HG03135 (cell line): ENCODE results near the gene TRIM9.

Experiments
- ATAC-seq: cut with Tn5 transposase; IDR thresholded peaks from one replicate; pipeline ENCODE4 v1.9.1; 2021; ENCODE audit warnings: mild to moderate bottlenecking, moderate library complexity; ENCODE audit not compliant: unreplicated experiment

The TRIM9 gene

GRCh38 chr14:51093371-51094281, 1.3 kb downstream of the TRIM9 start:
- ATAC-seq: no peak

GRCh38 chr14:51092965-51093364, 1.9 kb downstream of the TRIM9 start:
- no peak for ATAC-seq

- no peak for ATAC-seq
These were observed 5.6 kb downstream of the TRIM9 start for GRCh38 chr14:51089278-51089677.

GRCh38 chr14:51087031-51087441, 7.9 kb downstream of the TRIM9 start:
- ATAC-seq: no peak

GRCh38 chr14:51086044-51086443, 8.9 kb downstream of the TRIM9 start:
- no peak for ATAC-seq

GRCh38 chr14:51084962-51085361, 9.9 kb downstream of the TRIM9 start:
- no peak for ATAC-seq

- no peak for ATAC-seq
These were observed 10.4 kb downstream of the TRIM9 start for GRCh38 chr14:51084507-51084906.

GRCh38 chr14:51082349-51082748, 12.6 kb downstream of the TRIM9 start:
- no peak for ATAC-seq

- ATAC-seq: no peak
These were observed 13.2 kb downstream of the TRIM9 start for GRCh38 chr14:51081712-51082111.

GRCh38 chr14:51081209-51081608, 13.7 kb downstream of the TRIM9 start:
- no peak for ATAC-seq

- no peak for ATAC-seq
These were observed 14.3 kb downstream of the TRIM9 start for GRCh38 chr14:51080645-51081044.

- ATAC-seq: no peak
These were observed 15.4 kb downstream of the TRIM9 start for GRCh38 chr14:51079489-51079888.

- no peak for ATAC-seq
These were observed 15.8 kb downstream of the TRIM9 start for GRCh38 chr14:51079085-51079484.

GRCh38 chr14:51074701-51075385, 20.1 kb downstream of the TRIM9 start:
- ATAC-seq: no peak

GRCh38 chr14:51073731-51074130, 21.2 kb downstream of the TRIM9 start:
- no peak for ATAC-seq

- no peak for ATAC-seq
These were observed 21.9 kb downstream of the TRIM9 start for GRCh38 chr14:51072976-51073375.

- no peak for ATAC-seq
These were observed 23.0 kb downstream of the TRIM9 start for GRCh38 chr14:51071857-51072256.

- no peak for ATAC-seq
These were observed 24.2 kb downstream of the TRIM9 start for GRCh38 chr14:51070726-51071125.

GRCh38 chr14:51069055-51069454, 25.9 kb downstream of the TRIM9 start:
- no peak for ATAC-seq

- no peak for ATAC-seq
These were observed 26.6 kb downstream of the TRIM9 start for GRCh38 chr14:51068268-51068667.

- ATAC-seq: no peak
These were observed 27.6 kb downstream of the TRIM9 start for GRCh38 chr14:51067295-51067694.

GRCh38 chr14:51066576-51066975, 28.3 kb downstream of the TRIM9 start:
- no peak for ATAC-seq
